HEK293T (cell line): ENCODE measurements around the gene RBBP4.

Experiments used
- L3MBTL2 ChIP-seq: fragments of 450-650 bp; conservative IDR thresholded peaks from 2 replicates; pipeline ENCODE4 v1.6.1; 2016; ENCODE audit warnings: mild to moderate bottlenecking
- NFRKB ChIP-seq: fragments of 450-650 bp; IDR thresholded peaks from 2 replicates; pipeline ENCODE4 v1.6.1; 2016; ENCODE audit warnings: mild to moderate bottlenecking, moderate library complexity

GRCh38 chr1:32626176-32626575 lies 24.8 kb upstream of the RBBP4 start:
- TF ChIP-seq NFRKB, result no peak
- TF ChIP-seq L3MBTL2, result no peak
